Esophagus muscularis mucosa (tissue), 4 donors: ENCODE results near the gene ETV7. TPM values are rescaled to one million over a fixed set of nuclear protein-coding genes. Genes with fewer than 3 reads are reported as not detected.

Experiments
- DNase-seq: peaks from one replicate; pipeline ENCODE4 v3.0.0-alpha.2; 2017; ENCODE audit errors: extremely low spot score
- H3K27ac ChIP-seq, 4 donors: fragments of 200-600 bp; sonication (generic); replicated peaks in 1 of 4; 1 replicate in 3 of 4; 2 replicates in 1 of 4; pipeline ENCODE4 v1.5.1; 2016 to 2019; ENCODE audit warnings: mild to moderate bottlenecking in 1 of 4
- H3K27me3 ChIP-seq, 4 donors: fragments of 200-600 bp; sonication (generic); one replicate each; pipeline versions ENCODE4 v1.5.1 to v1.6.0; 2016 to 2019
- H3K36me3 ChIP-seq, 4 donors: fragments of 200-600 bp; sonication (generic); one replicate each; pipeline ENCODE4 v1.5.1; 2016 to 2019
- H3K4me1 ChIP-seq, 4 donors: fragments of 200-600 bp; sonication (generic); one replicate each; pipeline ENCODE4 v1.5.1; 2016 to 2019
- H3K4me3 ChIP-seq, 4 donors: fragments of 200-600 bp; sonication (generic); 1 replicate in 2 of 4; 2 replicates in 2 of 4; pipeline ENCODE4 v1.5.1; 2016 to 2019; ENCODE audit warnings: mild to moderate bottlenecking in 4 of 4, moderate library complexity in 1 of 4
- H3K9me3 ChIP-seq, 4 donors: fragments of 200-600 bp; sonication (generic); 1 replicate in 3 of 4; 2 replicates in 1 of 4; pipeline ENCODE4 v1.5.1; 2016 to 2019
- EP300 ChIP-seq: sonication (generic); formaldehyde crosslinking; IDR thresholded peaks from one replicate; pipeline ENCODE4 v1.6.1; 2017; ENCODE audit warnings: antibody characterized with exemption
- POLR2A ChIP-seq: fragments of 450-650 bp; IDR thresholded peaks from one replicate; pipeline ENCODE4 v1.6.1; 2017; ENCODE audit warnings: antibody characterized with exemption, moderate library complexity, mild to moderate bottlenecking, low read depth
- POLR2AphosphoS5 ChIP-seq, 2 donors: sonication (generic); formaldehyde crosslinking; IDR thresholded peaks; one replicate each; pipeline ENCODE4 v1.6.1; 2017; ENCODE audit warnings: antibody characterized with exemption in 2 of 2
- WGBS: methylation state at CpG from one replicate; pipeline ENCODE4 v1.1.5; 2018; 5-methylcytosine and 5-hydroxymethylcytosine counted together
- intact Hi-C: fragments of 100-400 bp; cut with DNase I; formaldehyde crosslinking; loops from one replicate; pipeline ENCODE4 v1.15.1; 2023
- total RNA-seq, 4 donors: library from RNA; depleted of rRNA; stranded (reverse); fragments of >200 nt; gene quantifications; one replicate each; pipeline versions ENCODE4 v1.1.0 to v1.2.1, GENCODE V29; 2016
- TF ChIP-seq, protein P1 (sequence below), 3 experiments: fragments of 200-600 bp in 2 of 3; fragments of 450-650 bp in 1 of 3; sonication (generic) in 2 of 3; IDR thresholded peaks; one replicate each; pipeline ENCODE4 v1.5.1; 2017 to 2019; ENCODE audit warnings: antibody characterized with exemption in 3 of 3, mild to moderate bottlenecking in 2 of 3, moderate library complexity in 1 of 3

Gene ETV7
- total RNA-seq, 4 donors from 2014 or later = 0.71 to 1.5 TPM; not detected in 2

GRCh38 chr6:36331381-36331780 is 56.1 kb downstream of the ETV7 start:
- Histone ChIP-seq H3K36me3 (no peaks in the 10 kb centered on the region), H3K4me3 (no peak overlapping the region), H3K27ac (no peak overlapping the region), H3K9me3 (no peaks in the 10 kb centered on the region), H3K27me3 (peaks cover 0 to 61% (median 0%) of the 10 kb centered on the region in 4 donors), H3K4me1 (peaks cover 0 to 9% (median 7%) of the 10 kb centered on the region in 4 donors)
- intact Hi-C loops = no loop called here
- DNase-seq = no peak
- WGBS = 90% methylated on average over 6 of the region's 6 CpGs
- TF ChIP-seq, protein P1, sequence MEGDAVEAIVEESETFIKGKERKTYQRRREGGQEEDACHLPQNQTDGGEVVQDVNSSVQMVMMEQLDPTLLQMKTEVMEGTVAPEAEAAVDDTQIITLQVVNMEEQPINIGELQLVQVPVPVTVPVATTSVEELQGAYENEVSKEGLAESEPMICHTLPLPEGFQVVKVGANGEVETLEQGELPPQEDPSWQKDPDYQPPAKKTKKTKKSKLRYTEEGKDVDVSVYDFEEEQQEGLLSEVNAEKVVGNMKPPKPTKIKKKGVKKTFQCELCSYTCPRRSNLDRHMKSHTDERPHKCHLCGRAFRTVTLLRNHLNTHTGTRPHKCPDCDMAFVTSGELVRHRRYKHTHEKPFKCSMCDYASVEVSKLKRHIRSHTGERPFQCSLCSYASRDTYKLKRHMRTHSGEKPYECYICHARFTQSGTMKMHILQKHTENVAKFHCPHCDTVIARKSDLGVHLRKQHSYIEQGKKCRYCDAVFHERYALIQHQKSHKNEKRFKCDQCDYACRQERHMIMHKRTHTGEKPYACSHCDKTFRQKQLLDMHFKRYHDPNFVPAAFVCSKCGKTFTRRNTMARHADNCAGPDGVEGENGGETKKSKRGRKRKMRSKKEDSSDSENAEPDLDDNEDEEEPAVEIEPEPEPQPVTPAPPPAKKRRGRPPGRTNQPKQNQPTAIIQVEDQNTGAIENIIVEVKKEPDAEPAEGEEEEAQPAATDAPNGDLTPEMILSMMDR (IDR thresholded peaks at IDR 0.05) = no peak
- no peak for TF ChIP-seq EP300
- TF ChIP-seq POLR2AphosphoS5 (IDR thresholded peaks at IDR 0.05) = no peak
- TF ChIP-seq POLR2A = no peak

DNA sequence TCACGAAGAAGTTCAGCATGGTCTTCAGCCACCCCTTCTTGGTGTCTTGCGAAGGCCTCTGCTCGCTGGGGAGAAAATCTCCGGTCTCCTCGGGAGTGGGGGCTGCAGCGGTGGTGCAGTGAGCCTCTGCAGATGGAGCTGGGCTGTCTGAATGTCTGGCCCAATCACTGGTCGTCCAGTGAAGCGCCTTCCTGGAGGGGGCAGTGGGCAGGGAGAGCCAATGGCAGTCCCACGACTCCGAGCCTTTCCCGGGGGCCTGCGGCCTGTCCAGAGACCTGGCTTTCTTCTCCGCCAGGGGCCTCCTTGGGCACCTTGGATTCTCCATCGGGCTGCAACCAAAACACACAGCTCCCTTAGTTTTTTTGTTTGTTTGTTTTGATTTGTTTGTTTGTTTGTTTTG is 57.1 kb downstream of the ETV7 start:
- DNase-seq = no peak
- no peak for TF ChIP-seq POLR2AphosphoS5 (IDR thresholded peaks at IDR 0.05)
- no peak for TF ChIP-seq EP300
- no peak for TF ChIP-seq POLR2A
- TF ChIP-seq, protein P1 (IDR thresholded peaks at IDR 0.05) = no peak
- H3K4me1 ChIP-seq = peaks cover 0 to 9% (median 7%) of the 10 kb centered on the region in 4 donors
- 89% methylated on average over 12 of the region's 14 CpGs for WGBS
- no peaks in the 10 kb centered on the region for H3K9me3 ChIP-seq
- H3K27me3 ChIP-seq = peaks cover 0 to 51% (median 0%) of the 10 kb centered on the region in 4 donors
- intact Hi-C loops = no loop called here
- H3K27ac ChIP-seq = no peak overlapping the region
- H3K36me3 ChIP-seq = no peaks in the 10 kb centered on the region
- H3K4me3 ChIP-seq = no peak overlapping the region

- H3K36me3 ChIP-seq = no peaks in the 10 kb centered on the region
- no peak overlapping the region for H3K27ac ChIP-seq
- H3K4me3 ChIP-seq = no peak overlapping the region
- peaks cover 0 to 47% (median 0%) of the 10 kb centered on the region in 4 donors for H3K27me3 ChIP-seq
- intact Hi-C loops = no loop called here
- no peaks in the 10 kb centered on the region for H3K9me3 ChIP-seq
- no peak for DNase-seq
- H3K4me1 ChIP-seq = peaks cover 0 to 9% (median 7%) of the 10 kb centered on the region in 4 donors
- 75% methylated on average over 13 of the region's 14 CpGs for WGBS
- TF ChIP-seq POLR2A (no peak), EP300 (no peak), POLR2AphosphoS5 (IDR thresholded peaks at IDR 0.05) (no peak)
- TF ChIP-seq, protein P1 (IDR thresholded peaks at IDR 0.05) = no peak
These were observed 57.6 kb downstream of the ETV7 start for GRCh38 chr6:36329798-36330291.

GRCh38 chr6:36328600-36328999 is 58.9 kb downstream of the ETV7 start:
- 88% methylated on average over 7 of the region's 7 CpGs for WGBS
- Histone ChIP-seq H3K27ac (no peak overlapping the region), H3K27me3 (peaks cover 0 to 35% (median 0%) of the 10 kb centered on the region in 4 donors), H3K4me3 (no peak overlapping the region), H3K36me3 (no peaks in the 10 kb centered on the region), H3K4me1 (peaks cover 0 to 3% (median 0%) of the 10 kb centered on the region in 4 donors), H3K9me3 (no peaks in the 10 kb centered on the region)
- no peak for TF ChIP-seq POLR2AphosphoS5 (IDR thresholded peaks at IDR 0.05)
- TF ChIP-seq, protein P1 (IDR thresholded peaks at IDR 0.05) = no peak
- no peak for TF ChIP-seq EP300
- no peak for TF ChIP-seq POLR2A
- no peak for DNase-seq
- intact Hi-C loops = no loop called here

DNA sequence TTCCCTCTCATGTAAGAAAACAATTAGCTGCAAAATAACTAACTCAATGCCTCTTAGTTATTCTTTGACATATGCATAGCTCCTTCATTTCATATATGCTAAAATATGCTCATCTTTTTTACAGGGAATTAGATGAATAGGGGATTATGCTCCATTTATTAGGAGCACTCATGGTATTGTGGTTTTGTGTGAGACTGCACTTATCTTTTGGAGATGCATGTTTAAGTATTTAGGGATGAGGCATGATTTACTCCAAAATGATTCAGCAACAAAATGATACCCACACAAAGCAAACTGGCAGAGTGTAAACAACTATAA is 59.6 kb downstream of the ETV7 start:
- intact Hi-C loops = no loop called here
- TF ChIP-seq POLR2A (no peak), EP300 (no peak), POLR2AphosphoS5 (IDR thresholded peaks at IDR 0.05) (no peak)
- TF ChIP-seq, protein P1 (IDR thresholded peaks at IDR 0.05) = no peak

More for the DNA sequence above, 59.6 kb downstream of the ETV7 start:
- H3K4me1 ChIP-seq = peaks cover 0 to 3% (median 0%) of the 10 kb centered on the region in 4 donors
- no peaks in the 10 kb centered on the region for H3K9me3 ChIP-seq
- no peak overlapping the region for H3K27ac ChIP-seq
- H3K27me3 ChIP-seq = peaks cover 0 to 29% (median 0%) of the 10 kb centered on the region in 4 donors
- H3K36me3 ChIP-seq = no peaks in the 10 kb centered on the region
- H3K4me3 ChIP-seq = no peak overlapping the region
- DNase-seq = no peak
